Measurements from ENCODE around the gene DNAJC1. TPM values are rescaled to one million over a fixed set of nuclear protein-coding genes. Genes with fewer than 3 reads are reported as not detected.

Gene DNAJC1
- total RNA-seq, 1 experiment from 2014 or later: 19.1 TPM

DNA sequence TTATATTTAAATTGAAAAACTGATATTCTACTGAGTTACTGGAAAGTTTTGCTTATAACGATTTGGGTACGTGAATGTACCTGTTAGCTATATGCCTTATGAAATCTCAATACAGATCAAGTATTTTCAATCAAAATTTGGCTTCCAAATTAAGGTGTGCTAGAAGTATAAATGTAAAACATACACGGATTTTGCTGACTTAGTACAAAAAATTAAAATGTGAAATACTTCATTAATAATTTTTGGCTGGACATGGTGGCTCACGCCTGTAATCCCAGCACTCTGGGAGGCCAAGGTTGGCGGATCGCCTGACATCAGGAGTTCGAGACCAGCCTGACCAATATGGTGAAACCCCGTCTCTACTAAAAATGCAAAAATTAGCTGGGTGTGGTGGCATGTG is 11.7 kb downstream of the DNAJC1 start:
- no TSS peak for BruUV-seq (replicated peaks)
- no peaks in the 10 kb centered on the region for H3K9me2 ChIP-seq (ENCODE audit: insufficient read depth)
- CTCF ChIA-PET: no interaction called here
- H3K27me3 ChIP-seq (ENCODE audit: insufficient read depth, low read depth): no peaks in the 10 kb centered on the region
- TF ChIP-seq EZH2 (IDR thresholded peaks at IDR 0.05; ENCODE audit: low read depth): no peak
- TF ChIP-seq, protein P1, sequence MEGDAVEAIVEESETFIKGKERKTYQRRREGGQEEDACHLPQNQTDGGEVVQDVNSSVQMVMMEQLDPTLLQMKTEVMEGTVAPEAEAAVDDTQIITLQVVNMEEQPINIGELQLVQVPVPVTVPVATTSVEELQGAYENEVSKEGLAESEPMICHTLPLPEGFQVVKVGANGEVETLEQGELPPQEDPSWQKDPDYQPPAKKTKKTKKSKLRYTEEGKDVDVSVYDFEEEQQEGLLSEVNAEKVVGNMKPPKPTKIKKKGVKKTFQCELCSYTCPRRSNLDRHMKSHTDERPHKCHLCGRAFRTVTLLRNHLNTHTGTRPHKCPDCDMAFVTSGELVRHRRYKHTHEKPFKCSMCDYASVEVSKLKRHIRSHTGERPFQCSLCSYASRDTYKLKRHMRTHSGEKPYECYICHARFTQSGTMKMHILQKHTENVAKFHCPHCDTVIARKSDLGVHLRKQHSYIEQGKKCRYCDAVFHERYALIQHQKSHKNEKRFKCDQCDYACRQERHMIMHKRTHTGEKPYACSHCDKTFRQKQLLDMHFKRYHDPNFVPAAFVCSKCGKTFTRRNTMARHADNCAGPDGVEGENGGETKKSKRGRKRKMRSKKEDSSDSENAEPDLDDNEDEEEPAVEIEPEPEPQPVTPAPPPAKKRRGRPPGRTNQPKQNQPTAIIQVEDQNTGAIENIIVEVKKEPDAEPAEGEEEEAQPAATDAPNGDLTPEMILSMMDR (conservative IDR thresholded peaks at IDR 0.05): no peak
- no peaks in the 10 kb centered on the region for H3F3A ChIP-seq (ENCODE audit: insufficient read depth, low read depth)
- no peak overlapping the region for H2AFZ ChIP-seq
- no peaks in the 10 kb centered on the region for H4K20me1 ChIP-seq (ENCODE audit: insufficient read depth)
- H3K4me2 ChIP-seq: no peak overlapping the region
- no peaks in the 10 kb centered on the region for H3K36me3 ChIP-seq (ENCODE audit: low read depth)
- no peaks in the 10 kb centered on the region for H3K4me1 ChIP-seq (replicated peaks; ENCODE audit: insufficient read depth)
- H3K79me2 ChIP-seq (ENCODE audit: low read depth): no peaks in the 10 kb centered on the region
- H3K9me3 ChIP-seq (ENCODE audit: insufficient read depth, low read depth): no peaks in the 10 kb centered on the region
- DNase-seq: no peak
- no peak overlapping the region for H3K4me3 ChIP-seq
- POLR2A ChIA-PET (ENCODE audit: unreplicated experiment): no interaction called here
- no peak overlapping the region for H3K27ac ChIP-seq
- intact Hi-C loops (cut with micrococcal nuclease; ENCODE audit: unreplicated experiment): loop anchor here (2.0 kb wide), 1 partner anchor 997 kb away; no protein-coding TSS in a partner anchor

DNA sequence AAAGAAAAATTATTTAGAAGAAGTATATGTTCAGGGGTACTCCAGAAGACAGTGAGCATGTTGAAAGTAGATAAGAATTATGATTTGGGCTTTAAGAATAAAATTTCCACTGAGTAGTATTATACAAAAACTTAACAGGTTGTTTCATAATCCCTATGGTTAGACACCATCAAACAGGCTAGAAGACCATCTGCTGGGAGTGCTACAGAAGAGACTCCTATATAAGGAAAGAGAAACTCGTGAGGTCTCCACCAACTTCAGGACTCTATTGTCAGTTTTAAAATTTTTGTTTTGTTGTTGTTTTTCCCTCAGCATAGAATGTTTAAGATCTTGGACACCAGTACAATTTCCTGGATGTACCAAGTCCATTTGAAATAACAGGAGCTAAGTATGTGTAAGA is 13.1 kb downstream of the DNAJC1 start:
- TF ChIP-seq, protein P1 (conservative IDR thresholded peaks at IDR 0.05): no peak
- no peak for TF ChIP-seq EZH2 (IDR thresholded peaks at IDR 0.05; ENCODE audit: low read depth)
- no peaks in the 10 kb centered on the region for H3K27me3 ChIP-seq (ENCODE audit: insufficient read depth, low read depth)
- no peak overlapping the region for H3K4me2 ChIP-seq
- H4K20me1 ChIP-seq (ENCODE audit: insufficient read depth): no peaks in the 10 kb centered on the region
- intact Hi-C loops (cut with micrococcal nuclease; ENCODE audit: unreplicated experiment): no loop called here
- ChIA-PET CTCF (no interaction called here), POLR2A (ENCODE audit: unreplicated experiment) (no interaction called here)
- DNase-seq: no peak
- no peak overlapping the region for H3K27ac ChIP-seq
- no peaks in the 10 kb centered on the region for H3K36me3 ChIP-seq (ENCODE audit: low read depth)
- no peaks in the 10 kb centered on the region for H3K4me1 ChIP-seq (replicated peaks; ENCODE audit: insufficient read depth)
- H2AFZ ChIP-seq: no peak overlapping the region
- H3F3A ChIP-seq (ENCODE audit: insufficient read depth, low read depth): no peaks in the 10 kb centered on the region
- H3K9me3 ChIP-seq (ENCODE audit: insufficient read depth, low read depth): no peaks in the 10 kb centered on the region
- H3K79me2 ChIP-seq (ENCODE audit: low read depth): no peaks in the 10 kb centered on the region
- BruUV-seq (replicated peaks): no TSS peak
- H3K9me2 ChIP-seq (ENCODE audit: insufficient read depth): no peaks in the 10 kb centered on the region
- no peak overlapping the region for H3K4me3 ChIP-seq

DNA sequence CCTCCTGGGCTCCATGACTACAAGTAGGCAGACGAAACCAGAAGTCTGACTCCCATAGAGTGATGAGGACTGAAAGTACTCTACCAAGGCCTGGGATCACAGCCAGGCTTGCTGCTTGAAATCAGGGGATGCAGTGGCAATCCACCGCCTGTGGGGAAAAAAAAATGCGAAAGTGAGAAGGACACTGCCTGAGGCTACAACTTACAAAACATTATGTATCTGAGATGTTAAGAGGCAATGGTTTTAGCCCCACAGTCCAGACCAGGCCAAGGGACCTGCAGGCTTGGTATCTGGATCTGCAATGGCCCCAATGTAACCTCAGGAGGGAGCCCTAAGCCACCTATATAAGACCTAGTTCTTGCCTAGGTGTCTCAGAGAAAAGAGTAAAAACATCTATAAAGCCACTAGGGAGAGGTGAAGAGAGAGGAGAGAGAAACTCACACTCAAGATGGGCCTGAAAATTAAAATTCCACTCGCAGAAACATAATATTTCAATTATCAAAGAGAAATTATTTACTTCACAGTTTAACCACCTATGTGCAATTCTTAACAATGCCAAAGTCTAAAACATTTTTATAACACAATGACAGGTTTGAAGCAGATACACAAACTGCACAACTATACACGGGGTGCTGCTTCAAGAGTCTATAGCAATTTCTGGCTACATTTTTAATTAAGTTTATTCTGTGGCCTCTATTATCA is 13.9 kb downstream of the DNAJC1 start:
- H2AFZ ChIP-seq: no peak overlapping the region
- no peaks in the 10 kb centered on the region for H3K27me3 ChIP-seq (ENCODE audit: insufficient read depth, low read depth)
- no TSS peak for BruUV-seq (replicated peaks)
- no peaks in the 10 kb centered on the region for H4K20me1 ChIP-seq (ENCODE audit: insufficient read depth)
- DNase-seq: peak in 1 of 2 experiments; percentile 44
- POLR2A ChIA-PET (ENCODE audit: unreplicated experiment): no interaction called here
- no peaks in the 10 kb centered on the region for H3K36me3 ChIP-seq (ENCODE audit: low read depth)
- no peaks in the 10 kb centered on the region for H3K4me1 ChIP-seq (replicated peaks; ENCODE audit: insufficient read depth)
- CTCF ChIA-PET: no interaction called here
- H3K4me2 ChIP-seq: no peak overlapping the region
- intact Hi-C loops (cut with micrococcal nuclease; ENCODE audit: unreplicated experiment): no loop called here
- H3K27ac ChIP-seq: no peak overlapping the region
- H3K79me2 ChIP-seq (ENCODE audit: low read depth): no peaks in the 10 kb centered on the region
- H3K9me3 ChIP-seq (ENCODE audit: insufficient read depth, low read depth): no peaks in the 10 kb centered on the region
- TF ChIP-seq EZH2 (IDR thresholded peaks at IDR 0.05; ENCODE audit: low read depth): no peak
- TF ChIP-seq, protein P1 (conservative IDR thresholded peaks at IDR 0.05): peak; percentile 56
- no peaks in the 10 kb centered on the region for H3K9me2 ChIP-seq (ENCODE audit: insufficient read depth)
- H3K4me3 ChIP-seq: no peak overlapping the region
- no peaks in the 10 kb centered on the region for H3F3A ChIP-seq (ENCODE audit: insufficient read depth, low read depth)
